ENCODE results near the gene KIAA0825. TPM values are rescaled to one million over a fixed set of nuclear protein-coding genes. Genes with fewer than 3 reads are reported as not detected.
"Not testable (repeated sequence)": the region's sequence is repeated elsewhere in the genome, so short reads cannot be mapped to it uniquely, and the experiment has no call there.

Gene KIAA0825
- total RNA-seq, 1 donor from 2014 or later = 2.1 TPM

- intact Hi-C loops (cut with micrococcal nuclease) = no loop called here
Observed at GRCh38 chr5:94192658-94193391, 425.6 kb downstream of the KIAA0825 start.

- intact Hi-C loops (cut with micrococcal nuclease) = no loop called here
Observed at GRCh38 chr5:94191604-94192003, 426.8 kb downstream of the KIAA0825 start.

- intact Hi-C loops (cut with micrococcal nuclease) = no loop called here
Observed at GRCh38 chr5:94188725-94189124, 429.7 kb downstream of the KIAA0825 start.

- intact Hi-C loops (cut with micrococcal nuclease) = no loop called here
Observed at GRCh38 chr5:94184870-94185269, 433.5 kb downstream of the KIAA0825 start.

DNA sequence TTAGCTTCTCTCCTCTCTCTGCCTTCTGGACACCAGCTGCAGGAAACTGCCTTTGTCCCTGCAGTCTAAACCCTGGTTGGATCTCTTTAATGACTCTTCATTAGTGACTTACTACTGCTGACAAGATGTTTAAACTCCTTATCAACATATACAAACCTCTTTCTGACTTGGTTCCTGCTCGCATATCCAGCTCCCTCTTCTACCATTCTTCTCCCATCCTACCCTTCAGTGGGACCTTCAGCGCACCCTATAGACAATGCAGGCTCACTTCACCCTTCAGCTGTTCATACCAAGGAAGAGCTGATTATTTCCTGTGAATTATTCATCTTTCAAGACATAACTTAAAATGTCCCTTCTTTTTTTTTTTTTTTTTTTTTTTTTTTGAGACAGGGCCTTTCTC is 436.5 kb downstream of the KIAA0825 start:
- intact Hi-C loops (cut with micrococcal nuclease) = no loop called here

DNA sequence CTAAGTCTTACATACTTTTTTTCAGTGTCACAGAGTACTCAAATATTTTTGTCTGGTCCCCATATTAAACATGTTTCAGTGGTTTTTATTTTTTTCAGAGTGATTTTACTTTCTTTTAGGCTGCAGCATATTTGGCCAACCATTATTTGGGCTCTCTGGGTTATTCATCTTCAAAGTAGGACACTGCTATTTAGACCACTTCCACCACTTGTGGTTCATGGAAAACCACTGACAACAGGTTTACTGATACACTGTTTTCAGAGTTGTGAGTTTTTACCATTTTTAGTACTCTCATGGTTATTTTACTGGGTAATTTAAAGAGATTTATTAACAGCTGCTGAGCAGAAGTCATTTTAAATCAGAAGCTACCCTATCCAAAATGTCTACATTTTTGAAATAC is 437.6 kb downstream of the KIAA0825 start:
- intact Hi-C loops (cut with micrococcal nuclease) = no loop called here

DNA sequence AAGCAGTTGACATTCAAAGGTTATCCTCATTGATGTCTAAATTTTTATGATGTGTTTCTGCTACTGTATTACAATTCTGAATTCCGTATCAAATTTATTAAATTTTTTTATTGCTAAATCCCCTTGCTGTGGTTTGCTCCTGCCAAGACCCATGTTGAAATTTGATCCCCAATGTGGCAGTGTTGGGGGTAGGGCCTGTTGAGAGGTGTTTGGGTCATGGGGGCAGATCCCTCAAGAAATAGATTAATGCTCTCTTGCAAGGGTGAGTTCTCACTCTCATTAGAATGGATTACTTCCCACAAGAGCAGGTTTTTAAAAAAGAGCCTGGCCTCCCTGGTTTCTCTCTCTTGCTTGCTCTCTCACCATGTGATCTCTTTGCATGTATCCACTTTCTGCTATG is 442.5 kb downstream of the KIAA0825 start:
- intact Hi-C loops (cut with micrococcal nuclease) = no loop called here

- intact Hi-C loops (cut with micrococcal nuclease) = no loop called here
Observed at GRCh38 chr5:94174748-94175411, 443.5 kb downstream of the KIAA0825 start.

- intact Hi-C loops (cut with micrococcal nuclease) = no loop called here
Observed at GRCh38 chr5:94173100-94173499, 445.3 kb downstream of the KIAA0825 start.

GRCh38 chr5:94171070-94171469 is 447.3 kb downstream of the KIAA0825 start:
- intact Hi-C loops (cut with micrococcal nuclease) = not testable (repeated sequence)

DNA sequence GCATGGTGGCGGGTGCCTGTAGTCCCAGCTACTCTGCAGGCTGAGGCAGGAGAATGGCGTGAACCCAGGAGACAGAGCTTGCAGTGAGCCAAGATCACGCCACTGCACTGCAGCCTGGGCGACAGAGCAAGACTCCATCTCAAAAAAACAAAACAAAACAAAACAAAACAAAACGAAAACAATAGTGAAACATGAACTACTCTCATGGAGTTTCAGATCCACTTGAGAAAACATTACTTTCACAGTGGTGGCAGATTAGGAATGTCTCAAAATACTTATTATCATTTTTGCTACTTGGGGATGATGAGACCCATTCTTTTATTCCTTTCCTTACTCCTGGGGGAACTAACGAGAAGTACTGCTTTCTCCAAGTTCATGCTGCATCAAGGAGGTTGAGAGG is 448.2 kb downstream of the KIAA0825 start:
- intact Hi-C loops (cut with micrococcal nuclease) = not testable (repeated sequence)

DNA sequence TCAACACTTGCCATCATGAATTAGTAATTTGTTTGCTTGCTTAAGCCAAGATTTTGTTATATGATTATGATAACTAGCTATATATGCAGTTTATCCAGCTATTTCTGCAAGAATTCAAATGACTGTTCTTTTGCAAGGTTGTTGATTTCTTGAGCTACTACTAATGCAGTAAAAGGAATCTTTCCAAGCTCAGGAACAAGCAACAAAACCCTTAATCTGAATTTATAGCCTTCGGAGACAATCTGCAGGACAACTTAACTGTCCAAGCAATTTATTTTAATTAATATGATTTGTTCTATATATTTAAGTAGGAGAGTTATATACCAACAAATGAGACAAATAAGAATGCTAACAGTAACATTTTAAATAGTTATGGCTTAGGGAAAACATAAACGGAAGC is 450.3 kb downstream of the KIAA0825 start:
- intact Hi-C loops (cut with micrococcal nuclease) = no loop called here

- intact Hi-C loops (cut with micrococcal nuclease) = no loop called here
Observed at GRCh38 chr5:94161801-94162200, 456.6 kb downstream of the KIAA0825 start.

GRCh38 chr5:94159144-94159543 is 459.3 kb downstream of the KIAA0825 start:
- intact Hi-C loops (cut with micrococcal nuclease) = no loop called here

- intact Hi-C loops (cut with micrococcal nuclease) = no loop called here
Observed at GRCh38 chr5:94157704-94158539, 460.5 kb downstream of the KIAA0825 start.

DNA sequence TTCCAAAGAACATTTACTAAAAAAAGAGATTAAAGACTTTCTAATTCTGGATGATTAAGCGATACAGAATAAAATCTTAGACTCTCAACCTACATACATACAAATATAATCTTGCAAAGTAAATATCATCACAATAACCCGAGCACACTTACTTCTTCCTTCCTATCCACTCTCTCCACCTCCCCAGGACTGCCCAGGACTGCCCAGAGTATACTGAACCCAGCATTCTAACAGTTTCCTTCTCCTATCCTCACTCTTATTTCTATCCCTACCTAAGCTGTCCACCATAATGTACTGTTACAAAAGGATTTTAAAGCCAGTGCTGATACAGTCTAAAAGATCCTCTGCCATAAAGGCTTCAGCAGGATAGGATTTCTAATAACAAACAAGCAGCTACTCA is 463.7 kb downstream of the KIAA0825 start:
- intact Hi-C loops (cut with micrococcal nuclease) = no loop called here

- intact Hi-C loops (cut with micrococcal nuclease) = no loop called here
Observed at GRCh38 chr5:94153736-94154450, 464.5 kb downstream of the KIAA0825 start.

DNA sequence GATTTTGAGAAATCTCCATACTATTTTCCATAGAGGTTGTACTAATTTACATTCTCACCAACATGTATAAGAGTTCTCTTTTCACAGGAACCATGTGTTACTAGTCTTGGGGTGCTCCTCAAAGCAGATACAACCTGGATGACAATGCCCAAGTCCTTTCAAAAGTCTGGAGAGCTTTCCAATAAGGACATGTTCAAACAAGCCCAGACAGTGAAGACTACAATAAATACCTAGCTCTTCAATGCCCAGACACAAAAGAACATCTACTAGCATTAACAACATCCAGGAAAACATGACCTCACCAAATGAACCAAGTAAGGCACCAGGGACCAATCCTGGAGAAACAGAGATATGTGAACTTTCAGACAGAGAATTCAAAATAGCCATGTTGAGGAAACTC is 474.8 kb downstream of the KIAA0825 start:
- intact Hi-C loops (cut with micrococcal nuclease) = not testable (repeated sequence)

- intact Hi-C loops (cut with micrococcal nuclease) = no loop called here
Observed at GRCh38 chr5:94140300-94140699, 478.1 kb downstream of the KIAA0825 start.

DNA sequence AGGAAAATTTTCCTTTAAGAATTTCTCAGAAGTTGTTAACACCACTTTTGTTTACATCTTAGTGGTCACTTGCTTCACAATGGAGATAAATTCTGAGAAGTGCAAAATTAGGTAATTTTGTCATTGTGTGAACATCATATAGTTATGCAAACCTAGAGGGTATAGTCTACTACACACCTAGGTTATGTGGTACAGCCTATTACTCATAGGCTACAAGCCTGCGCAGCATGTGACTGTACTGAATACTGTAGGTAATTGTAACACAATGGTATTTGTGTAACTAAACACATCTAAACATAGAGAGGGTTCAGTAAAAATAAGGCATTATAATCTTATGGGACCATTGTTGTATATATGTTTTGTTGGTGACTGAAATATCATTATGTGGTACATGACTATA is 488.3 kb downstream of the KIAA0825 start:
- intact Hi-C loops (cut with micrococcal nuclease) = no loop called here

GRCh38 chr5:94125107-94125506 is 493.3 kb downstream of the KIAA0825 start:
- intact Hi-C loops (cut with micrococcal nuclease) = no loop called here
